Liver (tissue), 9 donors: Measurements from ENCODE around the gene VWA3B. TPM values are rescaled to one million over a fixed set of nuclear protein-coding genes. Genes with fewer than 3 reads are reported as not detected.

Experiments used
- DNase-seq: peaks from one replicate; pipeline ENCODE4 v3.0.0-alpha.2; 2017; ENCODE audit warnings: low spot score
- H3K27ac ChIP-seq, 2 donors: one replicate each; pipeline ENCODE4 v1.7.0; 2013; ENCODE audit warnings: inconsistent platforms in 2 of 2, low read length in 2 of 2, control low read depth in 1 of 2, low read depth in 1 of 2, mild to moderate bottlenecking in 1 of 2
- H3K27me3 ChIP-seq, 4 donors: one replicate each; pipeline versions ENCODE4 v1.6.1 to v1.7.0; 2013; ENCODE audit warnings: low read length in 3 of 4, inconsistent platforms in 1 of 4, mild to moderate bottlenecking in 1 of 4, moderate library complexity in 1 of 4; ENCODE audit not compliant: control insufficient read depth in 4 of 4, insufficient read depth in 4 of 4
- H3K36me3 ChIP-seq, 4 donors: one replicate each; pipeline versions ENCODE4 v1.6.1 to v1.7.0; 2013; ENCODE audit warnings: low read length in 3 of 4, mild to moderate bottlenecking in 3 of 4, low read depth in 1 of 4, moderate library complexity in 1 of 4; ENCODE audit not compliant: control insufficient read depth in 4 of 4, insufficient read depth in 3 of 4
- H3K4me1 ChIP-seq, 4 donors: one replicate each; pipeline versions ENCODE4 v1.6.1 to v1.7.0; 2013; ENCODE audit warnings: low read length in 3 of 4, mild to moderate bottlenecking in 3 of 4, moderate library complexity in 1 of 4; ENCODE audit not compliant: control insufficient read depth in 4 of 4, insufficient read depth in 4 of 4
- H3K4me3 ChIP-seq, 3 donors: one replicate each; pipeline versions ENCODE4 v1.6.1 to v1.7.0; 2013; ENCODE audit warnings: low read length in 3 of 3, control low read depth in 1 of 3, low read depth in 1 of 3, mild to moderate bottlenecking in 1 of 3
- H3K9ac ChIP-seq, 2 donors: one replicate each; pipeline ENCODE4 v1.7.0; 2013; ENCODE audit warnings: low read length in 2 of 2, mild to moderate bottlenecking in 2 of 2, moderate library complexity in 2 of 2, control low read depth in 1 of 2, low read depth in 1 of 2
- H3K9me3 ChIP-seq, 4 donors: one replicate each; pipeline versions ENCODE4 v1.6.1 to v1.7.0; 2013; ENCODE audit warnings: low read length in 3 of 4; ENCODE audit not compliant: control insufficient read depth in 4 of 4
- CTCF ChIP-seq: fragments of 150-350 bp; IDR thresholded peaks from 2 replicates; pipeline ENCODE4 v1.5.1; 2017; ENCODE audit warnings: improper control_type of control experiment, low read depth, low read length; ENCODE audit not compliant: missing input control
- FOXA1 ChIP-seq: IDR thresholded peaks from 2 replicates; pipeline ENCODE4 v1.6.1; 2016; ENCODE audit warnings: antibody characterized with exemption
- FOXA2 ChIP-seq: IDR thresholded peaks from 2 replicates; pipeline ENCODE4 v1.6.1; 2016; ENCODE audit warnings: antibody characterized with exemption
- GABPA ChIP-seq, 2 donors: IDR thresholded peaks in 1 of 2; conservative IDR thresholded peaks in 1 of 2; 2 replicates each; pipeline ENCODE4 v1.6.1; 2016; ENCODE audit warnings: antibody characterized with exemption in 2 of 2, mild to moderate bottlenecking in 1 of 2, moderate library complexity in 1 of 2
- HNF4G ChIP-seq: IDR thresholded peaks from 2 replicates; pipeline ENCODE4 v1.6.1; 2016; ENCODE audit warnings: antibody characterized with exemption
- JUND ChIP-seq, 2 donors: IDR thresholded peaks; 2 replicates each; pipeline ENCODE4 v1.6.1; 2016; ENCODE audit warnings: antibody characterized with exemption in 2 of 2
- MAX ChIP-seq: IDR thresholded peaks from 2 replicates; pipeline ENCODE4 v1.6.1; 2016; ENCODE audit warnings: antibody characterized with exemption
- NR2F2 ChIP-seq: IDR thresholded peaks from 2 replicates; pipeline ENCODE4 v1.6.1; 2016; ENCODE audit warnings: antibody characterized with exemption
- RAD21 ChIP-seq, 2 donors: IDR thresholded peaks; 2 replicates each; pipeline ENCODE4 v1.6.1; 2016; ENCODE audit warnings: antibody characterized with exemption in 2 of 2, mild to moderate bottlenecking in 2 of 2
- REST ChIP-seq: IDR thresholded peaks from 2 replicates; pipeline ENCODE4 v1.6.1; 2016; ENCODE audit warnings: antibody characterized with exemption, mild to moderate bottlenecking
- RXRA ChIP-seq, 2 donors: IDR thresholded peaks; 2 replicates each; pipeline ENCODE4 v1.6.1; 2017 to 2018; ENCODE audit warnings: antibody characterized with exemption in 2 of 2, mild to moderate bottlenecking in 1 of 2
- SP1 ChIP-seq: IDR thresholded peaks from 2 replicates; pipeline ENCODE4 v1.6.1; 2018; ENCODE audit warnings: antibody characterized with exemption, mild to moderate bottlenecking
- YY1 ChIP-seq: IDR thresholded peaks from 2 replicates; pipeline ENCODE4 v1.6.1; 2016; ENCODE audit warnings: antibody characterized with exemption, mild to moderate bottlenecking
- WGBS: extraction: QIAGEN DNeasy Blood & Tissue Kit; methylation state at CpG from one replicate; pipeline ENCODE4 v1.1.7; 2013; 5-methylcytosine and 5-hydroxymethylcytosine counted together
- polyA plus RNA-seq, 2 donors: library from polyadenylated mRNA; stranded (reverse) in 1 of 2; unstranded in 1 of 2; fragments of 200-250 nt in 1 of 2; fragments of >200 nt in 1 of 2; fragmentation: Nextera tagmentation in 1 of 2; extraction: Ambion mirVana in 1 of 2; gene quantifications; one replicate each; pipeline versions ENCODE4 v1.2.1 to v1.2.3, GENCODE V29; 2013 to 2015
- total RNA-seq, 2 donors: library from RNA; depleted of rRNA; stranded (reverse); fragments of >200 nt; gene quantifications; one replicate each; pipeline ENCODE4 v1.2.3, GENCODE V29; 2014
- TF ChIP-seq, protein P1 (sequence below): IDR thresholded peaks from 2 replicates; pipeline ENCODE4 v1.6.1; 2016; ENCODE audit warnings: antibody characterized with exemption
- TF ChIP-seq, protein P2 (sequence below): IDR thresholded peaks from 2 replicates; pipeline ENCODE4 v1.6.1; 2016; ENCODE audit warnings: antibody characterized with exemption
- donor health status: healthy.
- donor health status: healthy.
- donor health status: healthy.
- donor health status: healthy.
- donor health status: healthy.

Gene VWA3B
- total and polyA plus RNA-seq, 4 donors = 0.08 TPM; not detected in 3

DNA sequence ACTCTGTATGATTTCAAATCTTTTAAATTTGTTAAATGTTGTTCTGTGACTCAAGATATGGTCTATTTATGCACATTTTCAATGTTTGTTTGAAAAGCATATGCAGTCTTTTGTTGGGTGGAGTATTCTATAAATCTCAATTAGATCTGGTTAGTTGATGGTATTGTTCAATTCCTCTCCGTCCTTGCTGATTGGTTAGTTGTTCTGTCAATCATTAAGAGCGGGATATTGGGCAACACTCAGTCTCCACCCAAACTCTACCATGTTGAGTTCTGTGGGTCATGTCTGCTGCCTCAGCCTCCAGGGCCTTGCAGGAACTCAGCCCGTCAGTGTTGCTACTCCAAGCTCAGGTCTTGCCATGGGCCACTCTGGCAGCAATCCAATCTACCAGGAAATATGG is 118.9 kb downstream of the VWA3B start:
- Histone ChIP-seq H3K9ac (no peak overlapping the region), H3K27ac (no peak overlapping the region), H3K9me3 (no peaks in the 10 kb centered on the region), H3K36me3 (no peaks in the 10 kb centered on the region), H3K27me3 (no peaks in the 10 kb centered on the region), H3K4me1 (no peaks in the 10 kb centered on the region), H3K4me3 (no peak overlapping the region)
- WGBS = 95% methylated on average over 3 of the region's 3 CpGs
- TF ChIP-seq NR2F2 = no peak
- TF ChIP-seq CTCF = no peak
- TF ChIP-seq MAX = no peak
- no peak for TF ChIP-seq REST
- no peak for TF ChIP-seq GABPA (IDR thresholded peaks at IDR 0.05 in 1 of 2, conservative IDR thresholded peaks at IDR 0.05 in 1 of 2)
- no peak for TF ChIP-seq RAD21 (IDR thresholded peaks at IDR 0.05)
- no peak for TF ChIP-seq FOXA2
- TF ChIP-seq FOXA1 = no peak
- TF ChIP-seq JUND (IDR thresholded peaks at IDR 0.05) = no peak
- no peak for TF ChIP-seq SP1
- no peak for TF ChIP-seq RXRA (IDR thresholded peaks at IDR 0.05)
- no peak for DNase-seq

DNA sequence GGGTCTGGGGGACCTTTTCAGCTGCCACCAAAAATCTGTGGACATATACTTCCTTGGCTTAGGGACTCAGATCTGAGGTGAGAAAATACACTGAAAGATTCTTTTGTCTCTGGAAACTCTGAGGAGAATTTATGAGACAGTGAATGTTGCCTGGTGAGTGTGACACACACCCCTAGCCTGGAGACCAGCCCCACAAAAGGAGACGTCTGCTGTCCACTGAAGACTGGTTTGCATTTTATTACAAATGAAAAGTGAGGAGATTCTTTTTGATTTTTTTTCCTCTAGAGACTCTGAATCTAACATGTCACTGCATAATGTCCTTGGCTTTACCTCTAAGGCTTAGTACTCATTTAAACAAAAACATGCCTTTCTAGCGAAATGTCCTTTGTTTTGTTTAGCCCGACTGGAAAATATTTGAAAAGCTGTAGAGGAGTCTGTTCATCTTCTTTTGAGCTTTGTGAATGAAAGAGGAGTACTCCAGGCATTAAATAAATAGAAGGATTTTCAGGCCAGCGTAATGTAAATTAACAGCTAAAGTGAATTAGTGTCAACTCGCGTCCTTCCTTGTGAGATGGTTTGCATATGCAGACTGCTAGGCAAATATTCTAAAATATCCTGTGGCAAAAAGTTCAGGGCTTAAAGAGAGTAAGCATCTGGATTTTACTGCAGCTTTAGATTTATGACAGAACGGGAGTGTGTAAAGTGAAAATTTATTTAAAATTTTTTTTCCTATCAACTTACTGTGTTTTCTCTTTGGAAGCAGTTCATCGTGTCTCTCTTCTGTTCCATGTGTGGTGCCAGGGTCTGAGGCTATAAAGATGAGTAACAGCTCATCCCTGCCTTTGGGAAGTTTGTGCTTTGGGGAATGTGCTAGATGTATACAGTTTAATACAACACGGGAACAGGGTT is 125.4 kb downstream of the VWA3B start:
- no peak overlapping the region for H3K4me3 ChIP-seq
- no peak overlapping the region for H3K27ac ChIP-seq
- 66% methylated on average over 9 of the region's 9 CpGs for WGBS
- H3K36me3 ChIP-seq = no peaks in the 10 kb centered on the region
- no peak for TF ChIP-seq RXRA (IDR thresholded peaks at IDR 0.05)
- TF ChIP-seq, protein P1, sequence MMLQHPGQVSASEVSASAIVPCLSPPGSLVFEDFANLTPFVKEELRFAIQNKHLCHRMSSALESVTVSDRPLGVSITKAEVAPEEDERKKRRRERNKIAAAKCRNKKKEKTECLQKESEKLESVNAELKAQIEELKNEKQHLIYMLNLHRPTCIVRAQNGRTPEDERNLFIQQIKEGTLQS = no peak
- no peak for TF ChIP-seq FOXA2
- TF ChIP-seq, protein P2, sequence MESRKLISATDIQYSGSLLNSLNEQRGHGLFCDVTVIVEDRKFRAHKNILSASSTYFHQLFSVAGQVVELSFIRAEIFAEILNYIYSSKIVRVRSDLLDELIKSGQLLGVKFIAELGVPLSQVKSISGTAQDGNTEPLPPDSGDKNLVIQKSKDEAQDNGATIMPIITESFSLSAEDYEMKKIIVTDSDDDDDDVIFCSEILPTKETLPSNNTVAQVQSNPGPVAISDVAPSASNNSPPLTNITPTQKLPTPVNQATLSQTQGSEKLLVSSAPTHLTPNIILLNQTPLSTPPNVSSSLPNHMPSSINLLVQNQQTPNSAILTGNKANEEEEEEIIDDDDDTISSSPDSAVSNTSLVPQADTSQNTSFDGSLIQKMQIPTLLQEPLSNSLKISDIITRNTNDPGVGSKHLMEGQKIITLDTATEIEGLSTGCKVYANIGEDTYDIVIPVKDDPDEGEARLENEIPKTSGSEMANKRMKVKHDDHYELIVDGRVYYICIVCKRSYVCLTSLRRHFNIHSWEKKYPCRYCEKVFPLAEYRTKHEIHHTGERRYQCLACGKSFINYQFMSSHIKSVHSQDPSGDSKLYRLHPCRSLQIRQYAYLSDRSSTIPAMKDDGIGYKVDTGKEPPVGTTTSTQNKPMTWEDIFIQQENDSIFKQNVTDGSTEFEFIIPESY = no peak
- no peak for TF ChIP-seq JUND (IDR thresholded peaks at IDR 0.05)
- no peak for TF ChIP-seq CTCF
- TF ChIP-seq REST = no peak
- no peak for TF ChIP-seq HNF4G
- TF ChIP-seq GABPA (IDR thresholded peaks at IDR 0.05 in 1 of 2, conservative IDR thresholded peaks at IDR 0.05 in 1 of 2) = no peak
- TF ChIP-seq SP1 = no peak
- no peak for TF ChIP-seq YY1
- TF ChIP-seq NR2F2 = no peak
- no peak for TF ChIP-seq RAD21 (IDR thresholded peaks at IDR 0.05)
- H3K9ac ChIP-seq = no peak overlapping the region
- H3K9me3 ChIP-seq = no peaks in the 10 kb centered on the region
- DNase-seq = no peak
- H3K27me3 ChIP-seq = peaks cover 0 to 3% (median 0%) of the 10 kb centered on the region in 4 donors
- no peaks in the 10 kb centered on the region for H3K4me1 ChIP-seq
